KMS-11 (cell line): ENCODE data around the gene SCYGR4.

Source experiments
- H2AFZ ChIP-seq: fragments of 200-600 bp; sonication (generic); 2 replicates; pipeline ENCODE4 v1.6.1; 2016; ENCODE audit warnings: antibody characterized with exemption, mixed run types, low read depth
- H3K27ac ChIP-seq: fragments of 200-600 bp; sonication (generic); 2 replicates; pipeline ENCODE4 v1.6.1; 2016; ENCODE audit warnings: mild to moderate bottlenecking, mixed run types
- H3K27me3 ChIP-seq: fragments of 200-600 bp; sonication (generic); 2 replicates; pipeline ENCODE4 v1.6.1; 2017; ENCODE audit warnings: mild to moderate bottlenecking, low read depth, mixed run types, moderate library complexity; ENCODE audit not compliant: insufficient read depth
- H3K36me3 ChIP-seq: fragments of 200-600 bp; sonication (generic); 2 replicates; pipeline ENCODE4 v1.6.1; 2017; ENCODE audit warnings: mild to moderate bottlenecking, mixed run types; ENCODE audit not compliant: insufficient read depth
- H3K4me1 ChIP-seq: fragments of 200-600 bp; sonication (generic); 2 replicates; pipeline ENCODE4 v1.6.1; 2016; ENCODE audit warnings: mild to moderate bottlenecking, low read depth, mixed run types; ENCODE audit not compliant: poor library complexity, severe bottlenecking
- H3K4me2 ChIP-seq: fragments of 200-600 bp; sonication (generic); 2 replicates; pipeline ENCODE4 v1.7.0; 2016; ENCODE audit warnings: mild to moderate bottlenecking, mixed run types
- H3K4me3 ChIP-seq: fragments of 200-600 bp; sonication (generic); IDR thresholded peaks from 2 replicates; pipeline ENCODE4 v1.6.1; 2017; ENCODE audit warnings: low read depth, low read length, mixed read lengths; ENCODE audit not compliant: insufficient read depth
- H3K79me2 ChIP-seq: fragments of 200-600 bp; sonication (generic); 2 replicates; pipeline ENCODE4 v1.6.1; 2016; ENCODE audit warnings: low read depth, mixed run types; ENCODE audit not compliant: insufficient read depth
- H3K9ac ChIP-seq: fragments of 200-600 bp; sonication (generic); 2 replicates; pipeline ENCODE4 v1.6.1; 2016; ENCODE audit warnings: mild to moderate bottlenecking, mixed run types
- H4K20me1 ChIP-seq: fragments of 200-600 bp; sonication (generic); 2 replicates; pipeline ENCODE4 v1.6.1; 2016; ENCODE audit warnings: mild to moderate bottlenecking, mixed run types; ENCODE audit not compliant: insufficient read depth
- CTCF ChIP-seq: fragments of 200-600 bp; sonication (generic); conservative IDR thresholded peaks from 2 replicates; pipeline ENCODE4 v1.6.1; 2017; ENCODE audit warnings: low read depth, mild to moderate bottlenecking, antibody characterized with exemption, low read length, moderate library complexity, mixed read lengths

SCYGR4 gene

GRCh38 chr2:227602358-227602757 lies 14.9 kb upstream of the SCYGR4 start:
- H3K4me3 ChIP-seq = no peak overlapping the region
- no peaks in the 10 kb centered on the region for H3K4me1 ChIP-seq
- H3K79me2 ChIP-seq = no peaks in the 10 kb centered on the region
- H4K20me1 ChIP-seq = no peaks in the 10 kb centered on the region
- no peaks in the 10 kb centered on the region for H3K36me3 ChIP-seq
- H3K4me2 ChIP-seq = no peak overlapping the region
- TF ChIP-seq CTCF = no peak
- H2AFZ ChIP-seq = no peak overlapping the region
- H3K27ac ChIP-seq = no peak overlapping the region
- no peak overlapping the region for H3K9ac ChIP-seq
- no peaks in the 10 kb centered on the region for H3K27me3 ChIP-seq

DNA sequence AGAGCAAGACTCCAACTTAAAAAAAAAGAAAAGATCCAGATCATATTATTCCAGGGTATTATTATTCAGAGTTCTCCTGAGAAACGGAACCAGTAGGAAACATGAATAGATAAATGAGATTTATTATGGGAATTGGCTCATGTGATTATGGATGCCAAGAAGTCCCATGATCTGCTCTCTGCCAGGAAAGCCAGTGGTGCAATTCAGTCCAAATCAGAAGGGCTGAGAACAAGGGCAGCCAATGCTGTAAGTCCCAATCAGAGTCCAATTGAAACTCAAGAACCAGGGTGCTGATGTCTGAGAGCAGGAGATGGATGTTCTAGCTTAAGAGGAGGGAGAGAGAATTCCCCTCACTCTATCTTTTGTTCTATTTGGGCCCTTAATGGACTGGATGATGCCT lies 10.8 kb upstream of the SCYGR4 start:
- no peaks in the 10 kb centered on the region for H3K27me3 ChIP-seq
- no peak overlapping the region for H3K4me3 ChIP-seq
- H3K27ac ChIP-seq = no peak overlapping the region
- H4K20me1 ChIP-seq = no peaks in the 10 kb centered on the region
- no peak for TF ChIP-seq CTCF
- H3K79me2 ChIP-seq = no peaks in the 10 kb centered on the region
- H2AFZ ChIP-seq = no peak overlapping the region
- no peaks in the 10 kb centered on the region for H3K36me3 ChIP-seq
- no peak overlapping the region for H3K9ac ChIP-seq
- peaks cover 16% of the 10 kb centered on the region for H3K4me1 ChIP-seq
- H3K4me2 ChIP-seq = no peak overlapping the region

GRCh38 chr2:227607941-227608340 lies 9.4 kb upstream of the SCYGR4 start:
- no peak overlapping the region for H3K27ac ChIP-seq
- H3K4me2 ChIP-seq = no peak overlapping the region
- no peak overlapping the region for H3K4me3 ChIP-seq
- H3K79me2 ChIP-seq = no peaks in the 10 kb centered on the region
- no peaks in the 10 kb centered on the region for H3K36me3 ChIP-seq
- no peaks in the 10 kb centered on the region for H4K20me1 ChIP-seq
- H2AFZ ChIP-seq = no peak overlapping the region
- H3K27me3 ChIP-seq = no peaks in the 10 kb centered on the region
- H3K4me1 ChIP-seq = peaks cover 16% of the 10 kb centered on the region
- no peak for TF ChIP-seq CTCF
- H3K9ac ChIP-seq = no peak overlapping the region

DNA sequence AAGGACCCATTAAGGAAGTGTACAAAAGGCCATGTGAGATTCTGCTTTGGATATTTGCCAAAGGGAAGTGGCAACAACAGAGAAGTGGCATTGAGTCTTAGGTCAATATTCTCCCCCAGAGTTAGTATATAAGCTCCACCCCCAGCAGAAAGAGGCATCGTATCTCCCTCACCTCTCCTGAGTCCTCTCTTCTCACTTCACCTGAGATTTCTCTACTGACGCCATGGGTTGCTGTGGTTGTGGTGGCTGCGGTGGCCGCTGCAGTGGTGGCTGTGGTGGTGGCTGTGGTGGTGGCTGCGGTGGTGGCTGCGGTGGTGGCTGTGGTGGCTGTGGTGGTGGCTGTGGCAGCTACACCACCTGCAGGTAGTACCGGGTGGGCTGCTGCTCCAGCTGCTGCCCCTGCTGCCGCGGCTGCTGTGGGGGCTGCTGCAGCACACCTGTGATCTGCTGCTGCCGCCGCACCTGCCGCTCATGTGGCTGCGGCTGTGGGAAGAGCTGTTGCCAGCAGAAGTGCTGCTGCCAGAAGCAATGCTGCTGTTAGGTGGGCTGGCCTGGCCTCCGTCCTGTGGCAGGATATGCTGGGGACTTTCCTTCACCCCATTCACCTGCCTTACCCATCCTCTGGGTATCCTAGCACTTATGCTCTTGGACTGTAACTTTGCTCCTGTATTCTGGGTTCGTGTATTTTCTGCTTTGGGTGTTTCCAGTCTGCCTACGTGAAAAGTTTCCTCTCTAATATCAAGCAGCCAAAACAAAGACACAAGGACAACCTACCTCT lies 8.5 kb upstream of the SCYGR4 start:
- Histone ChIP-seq H3K4me3 (no peak overlapping the region), H3K4me1 (peaks cover 22% of the 10 kb centered on the region), H3K9ac (no peak overlapping the region), H3K36me3 (no peaks in the 10 kb centered on the region), H3K4me2 (no peak overlapping the region), H4K20me1 (no peaks in the 10 kb centered on the region), H3K79me2 (no peaks in the 10 kb centered on the region), H3K27ac (no peak overlapping the region), H3K27me3 (no peaks in the 10 kb centered on the region), H2AFZ (no peak overlapping the region)
- no peak for TF ChIP-seq CTCF
